ENCODE data around the gene WDR45B. TPM values are rescaled to one million over a fixed set of nuclear protein-coding genes. Genes with fewer than 3 reads are reported as not detected.

Gene WDR45B
- total and polyA plus RNA-seq, 5 donors = 37.0 to 49.2 (median 45.2) TPM

- Histone ChIP-seq H3K4me1 (ENCODE audit: control insufficient read depth, insufficient read depth, low read length) (no peaks in the 10 kb centered on the region), H3K27ac (ENCODE audit: low read length) (no peak overlapping the region), H3K4me3 (ENCODE audit: low read length) (no peak overlapping the region), H3K27me3 (ENCODE audit: control insufficient read depth, insufficient read depth) (no peaks in the 10 kb centered on the region), H3K9me3 (ENCODE audit: control insufficient read depth, low read length) (no peaks in the 10 kb centered on the region)
- 94% methylated on average over 9 of the region's 9 CpGs for WGBS
- DNase-seq = no peak
- intact Hi-C loops (cut with DNase I) = no loop called here
- no peak for ATAC-seq
Observed at GRCh38 chr17:82687871-82688270, 39.6 kb upstream of the WDR45B start.

GRCh38 chr17:82687375-82687861 is 39.2 kb upstream of the WDR45B start:
- Histone ChIP-seq H3K4me3 (ENCODE audit: low read length) (no peak overlapping the region), H3K27me3 (ENCODE audit: control insufficient read depth, insufficient read depth) (no peaks in the 10 kb centered on the region), H3K4me1 (ENCODE audit: control insufficient read depth, insufficient read depth, low read length) (no peaks in the 10 kb centered on the region), H3K27ac (ENCODE audit: low read length) (no peak overlapping the region), H3K9me3 (ENCODE audit: control insufficient read depth, low read length) (no peaks in the 10 kb centered on the region)
- DNase-seq = peak in 1 of 3 donors; percentile 25
- peak in 1 of 2 donors; percentile 28 for ATAC-seq
- 83% methylated on average over 10 of the region's 10 CpGs for WGBS
- intact Hi-C loops (cut with DNase I) = no loop called here

- H3K4me1 ChIP-seq (ENCODE audit: control insufficient read depth, insufficient read depth, low read length) = no peaks in the 10 kb centered on the region
- WGBS = 89% methylated on average over 19 of the region's 19 CpGs
- intact Hi-C loops (cut with DNase I) = no loop called here
- no peak overlapping the region for H3K4me3 ChIP-seq (ENCODE audit: low read length)
- H3K27ac ChIP-seq (ENCODE audit: low read length) = no peak overlapping the region
- no peaks in the 10 kb centered on the region for H3K9me3 ChIP-seq (ENCODE audit: control insufficient read depth, low read length)
- peak in 1 of 3 donors; percentile 27 for DNase-seq
- H3K27me3 ChIP-seq (ENCODE audit: control insufficient read depth, insufficient read depth) = no peaks in the 10 kb centered on the region
- ATAC-seq = peak in 1 of 2 donors; percentile 25
Observed at GRCh38 chr17:82686366-82687324, 38.4 kb upstream of the WDR45B start.

- DNase-seq = peak in 1 of 3 donors; percentile 16
- ATAC-seq = no peak
- H3K27ac ChIP-seq (ENCODE audit: low read length) = no peak overlapping the region
- no peaks in the 10 kb centered on the region for H3K4me1 ChIP-seq (ENCODE audit: control insufficient read depth, insufficient read depth, low read length)
- no peaks in the 10 kb centered on the region for H3K9me3 ChIP-seq (ENCODE audit: control insufficient read depth, low read length)
- H3K4me3 ChIP-seq (ENCODE audit: low read length) = no peak overlapping the region
- H3K27me3 ChIP-seq (ENCODE audit: control insufficient read depth, insufficient read depth) = no peaks in the 10 kb centered on the region
- WGBS = 94% methylated on average over 12 of the region's 12 CpGs
- intact Hi-C loops (cut with DNase I) = no loop called here
Observed at GRCh38 chr17:82685291-82685690, 37.0 kb upstream of the WDR45B start.

DNA sequence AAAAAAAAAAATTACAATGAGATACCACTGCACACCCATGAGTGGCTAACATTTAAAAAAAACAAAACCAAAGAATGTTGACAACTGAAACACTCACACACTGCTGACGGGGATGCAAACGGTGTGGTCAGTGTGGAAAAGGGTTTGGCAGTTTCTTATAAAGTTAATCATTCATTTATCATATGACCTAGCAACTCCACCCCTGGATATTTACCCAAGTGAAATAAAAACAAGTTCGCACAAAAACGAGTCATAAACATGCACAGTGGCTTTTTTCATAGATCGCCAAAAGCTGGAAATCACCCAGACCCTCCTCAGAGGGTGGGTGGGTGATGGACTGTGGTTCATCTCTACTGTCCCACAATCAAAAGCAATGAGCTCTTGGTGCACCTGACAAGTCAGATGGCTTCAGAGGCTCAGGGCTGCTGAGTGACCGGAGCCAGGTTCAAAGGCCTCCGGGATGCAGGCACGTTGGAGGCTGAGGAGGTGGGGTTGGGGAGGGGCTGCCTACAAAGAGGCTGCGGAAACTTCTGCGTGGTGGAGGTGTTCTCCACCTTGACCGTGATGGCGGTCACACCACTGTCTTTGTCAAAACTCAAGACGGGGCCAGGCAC is 36.1 kb upstream of the WDR45B start:
- Histone ChIP-seq H3K4me3 (ENCODE audit: low read length) (no peak overlapping the region), H3K9me3 (ENCODE audit: control insufficient read depth, low read length) (no peaks in the 10 kb centered on the region), H3K27ac (ENCODE audit: low read length) (no peak overlapping the region), H3K27me3 (ENCODE audit: control insufficient read depth, insufficient read depth) (no peaks in the 10 kb centered on the region), H3K4me1 (ENCODE audit: control insufficient read depth, insufficient read depth, low read length) (no peaks in the 10 kb centered on the region)
- intact Hi-C loops (cut with DNase I) = no loop called here
- DNase-seq (peak in 1 of 3 donors; percentile 41), ATAC-seq (no peak)
- WGBS = 83% methylated on average over 13 of the region's 13 CpGs

GRCh38 chr17:82683534-82683933 is 35.3 kb upstream of the WDR45B start:
- 95% methylated on average over 1 of the region's 1 CpG for WGBS
- DNase-seq (peak in 1 of 3 donors; percentile 3), ATAC-seq (no peak)
- Histone ChIP-seq H3K4me1 (ENCODE audit: control insufficient read depth, insufficient read depth, low read length) (no peaks in the 10 kb centered on the region), H3K27me3 (ENCODE audit: control insufficient read depth, insufficient read depth) (no peaks in the 10 kb centered on the region), H3K9me3 (ENCODE audit: control insufficient read depth, low read length) (no peaks in the 10 kb centered on the region), H3K4me3 (ENCODE audit: low read length) (no peak overlapping the region), H3K27ac (ENCODE audit: low read length) (no peak overlapping the region)
- intact Hi-C loops (cut with DNase I) = no loop called here

DNA sequence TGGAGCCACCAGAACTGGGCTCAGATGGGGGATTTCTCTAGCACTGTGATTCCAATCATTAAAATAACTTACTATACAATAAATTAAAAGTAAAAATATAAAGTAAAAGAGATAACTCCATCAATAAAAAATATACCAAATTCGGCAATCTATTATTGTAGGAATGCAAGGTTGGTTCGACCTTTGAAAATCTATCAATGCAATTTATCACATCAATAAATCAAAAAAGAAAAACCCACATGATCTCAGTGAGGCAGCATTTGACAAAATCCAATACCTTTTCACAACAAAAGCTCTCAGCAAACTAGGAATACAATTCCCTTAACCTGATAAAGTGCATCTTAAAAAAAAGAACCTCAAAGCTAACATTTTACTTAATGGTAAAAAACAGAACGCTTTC is 33.3 kb upstream of the WDR45B start:
- ATAC-seq (no peak), DNase-seq (no peak)
- Histone ChIP-seq H3K4me3 (ENCODE audit: low read length) (no peak overlapping the region), H3K9me3 (ENCODE audit: control insufficient read depth, low read length) (no peaks in the 10 kb centered on the region), H3K27ac (ENCODE audit: low read length) (no peak overlapping the region), H3K4me1 (ENCODE audit: control insufficient read depth, insufficient read depth, low read length) (no peaks in the 10 kb centered on the region), H3K27me3 (ENCODE audit: control insufficient read depth, insufficient read depth) (no peaks in the 10 kb centered on the region)
- WGBS = 98% methylated on average over 3 of the region's 3 CpGs
- intact Hi-C loops (cut with DNase I) = no loop called here

DNA sequence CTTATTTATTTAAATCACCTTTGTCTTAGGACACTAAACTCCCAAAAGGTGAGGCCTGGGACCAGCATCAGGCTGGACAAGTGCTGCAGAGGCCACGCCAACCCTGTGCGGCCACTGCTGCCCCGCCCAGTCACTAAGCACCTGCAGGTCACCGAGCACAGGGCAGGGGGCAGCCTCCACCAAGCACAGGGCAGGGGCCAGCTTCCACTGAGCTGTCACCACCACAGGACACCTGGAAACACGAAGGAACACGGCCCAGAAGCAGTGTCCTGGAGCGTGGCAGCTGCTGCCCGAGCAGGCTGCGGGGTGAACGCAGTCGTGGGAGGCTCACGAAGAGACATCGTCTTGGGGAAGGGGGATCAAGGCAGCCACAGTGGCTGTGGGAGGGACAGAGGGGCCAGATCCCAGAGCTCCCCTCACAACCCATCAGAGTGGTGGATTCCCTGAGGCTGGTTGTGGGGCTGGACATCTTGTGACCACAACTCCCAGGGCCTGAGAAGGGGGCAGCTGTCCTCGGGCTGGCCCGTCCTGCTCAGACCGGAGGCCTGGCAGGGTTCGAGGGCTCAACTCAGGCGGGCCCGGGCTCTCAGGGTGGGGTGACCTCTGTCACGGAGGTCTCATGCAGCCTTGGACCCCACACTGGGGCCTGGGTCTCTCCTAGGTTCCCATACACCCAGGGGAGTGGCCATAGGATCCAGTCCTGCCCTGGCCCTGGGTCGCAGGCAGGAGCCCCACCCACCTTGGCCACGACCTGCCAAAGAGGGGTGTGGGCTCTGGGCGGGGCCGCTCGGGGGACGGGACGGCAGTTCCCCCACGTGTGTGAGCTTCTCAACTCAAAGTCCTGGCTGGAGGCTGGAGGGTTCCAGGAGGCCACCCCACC is 31.6 kb upstream of the WDR45B start:
- no peaks in the 10 kb centered on the region for H3K4me1 ChIP-seq (ENCODE audit: control insufficient read depth, insufficient read depth, low read length)
- no peak overlapping the region for H3K4me3 ChIP-seq (ENCODE audit: low read length)
- no peak overlapping the region for H3K27ac ChIP-seq (ENCODE audit: low read length)
- DNase-seq = peak in 1 of 3 donors; percentile 36
- H3K27me3 ChIP-seq (ENCODE audit: control insufficient read depth, insufficient read depth) = no peaks in the 10 kb centered on the region
- H3K9me3 ChIP-seq (ENCODE audit: control insufficient read depth, low read length) = no peaks in the 10 kb centered on the region
- peak; percentile 35 to 37 for ATAC-seq
- intact Hi-C loops (cut with DNase I) = no loop called here
- 87% methylated on average over 28 of the region's 28 CpGs for WGBS

- ATAC-seq (no peak), DNase-seq (peak in 1 of 3 donors; percentile 27)
- Histone ChIP-seq H3K4me3 (ENCODE audit: low read length) (no peak overlapping the region), H3K27ac (ENCODE audit: low read length) (no peak overlapping the region), H3K4me1 (ENCODE audit: control insufficient read depth, insufficient read depth, low read length) (no peaks in the 10 kb centered on the region), H3K9me3 (ENCODE audit: control insufficient read depth, low read length) (no peaks in the 10 kb centered on the region), H3K27me3 (ENCODE audit: control insufficient read depth, insufficient read depth) (no peaks in the 10 kb centered on the region)
- intact Hi-C loops (cut with DNase I) = no loop called here
- 93% methylated on average over 14 of the region's 14 CpGs for WGBS
Observed at GRCh38 chr17:82678265-82678891, 30.1 kb upstream of the WDR45B start.

DNA sequence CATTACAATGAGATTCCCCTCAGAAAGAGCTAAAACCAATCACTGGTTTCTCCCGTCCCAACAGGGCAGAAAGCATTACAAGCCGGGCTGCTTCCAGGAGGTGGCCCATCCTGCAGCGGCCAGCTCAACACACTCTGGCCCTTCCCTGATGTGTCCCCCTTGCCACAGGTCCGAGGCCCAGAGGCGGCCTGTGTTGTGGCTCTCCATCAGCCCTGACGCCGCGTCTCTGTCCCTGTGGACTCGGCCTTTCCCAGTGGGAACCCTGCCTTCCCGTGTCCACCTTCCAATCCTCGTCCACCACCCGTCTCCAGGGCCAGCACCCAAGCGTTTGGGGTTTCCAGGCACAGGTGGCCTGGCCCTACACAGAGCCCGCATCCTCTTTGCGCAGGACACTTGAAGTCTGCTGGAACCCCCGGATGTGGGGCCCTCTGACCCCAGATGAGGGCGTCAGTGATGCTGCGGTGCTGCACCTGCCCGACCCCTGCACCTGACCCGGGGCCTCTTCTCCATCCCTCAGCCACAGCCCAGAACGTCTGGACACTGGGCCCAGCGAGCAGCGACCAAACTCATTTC is 29.2 kb upstream of the WDR45B start:
- Histone ChIP-seq H3K4me3 (ENCODE audit: low read length) (no peak overlapping the region), H3K27ac (ENCODE audit: low read length) (no peak overlapping the region), H3K9me3 (ENCODE audit: control insufficient read depth, low read length) (no peaks in the 10 kb centered on the region), H3K4me1 (ENCODE audit: control insufficient read depth, insufficient read depth, low read length) (no peaks in the 10 kb centered on the region), H3K27me3 (ENCODE audit: control insufficient read depth, insufficient read depth) (no peaks in the 10 kb centered on the region)
- intact Hi-C loops (cut with DNase I) = no loop called here
- ATAC-seq = no peak
- 88% methylated on average over 23 of the region's 23 CpGs for WGBS
- DNase-seq = peak in 1 of 3 donors; percentile 20

Data from right cardiac atrium (tissue), 5 donors.